CD4-positive, alpha-beta T cell (primary cell): ENCODE results near the gene CFAP299. TPM values are rescaled to one million over a fixed set of nuclear protein-coding genes. Genes with fewer than 3 reads are reported as not detected.

Experiments used
- ATAC-seq: fragments of 200-7000 bp; cut with Tn5 transposase; one replicate; pipeline ENCODE4 v1.10.0; 2022; ENCODE audit warnings: mild to moderate bottlenecking; ENCODE audit not compliant: poor library complexity
- CTCF ChIA-PET: fragments of 350-600 bp; sonication (Branson Sonifier 250); formaldehyde crosslinking; loops from one replicate; lab custom pipeline; 2021; ENCODE audit warnings: antibody characterized with exemption, inconsistent platforms; lab: Charles Lee
- POLR2A ChIA-PET: fragments of 350-600 bp; sonication (Branson Sonifier 250); formaldehyde crosslinking; loops from one replicate; lab custom pipeline; 2021; ENCODE audit warnings: antibody characterized with exemption, inconsistent platforms; lab: Charles Lee
- DNase-seq, 14 experiments: peaks; one replicate each; pipeline ENCODE4 v3.0.0-alpha.2; 2013 to 2020; ENCODE audit warnings: mixed read lengths in 2 of 14
- H3K27ac ChIP-seq, 2 donors: one replicate each; pipeline versions ENCODE4 v1.5.1 to v1.7.0; 2013; ENCODE audit warnings: low read length in 2 of 2, low read depth in 1 of 2, mild to moderate bottlenecking in 1 of 2
- H3K27me3 ChIP-seq, 2 experiments: 1 replicate in 1 of 2; 2 replicates in 1 of 2; pipeline versions ENCODE4 v1.6.1 to v1.7.0; 2013; ENCODE audit warnings: low read length in 2 of 2, control low read depth in 1 of 2, mild to moderate bottlenecking in 1 of 2, moderate library complexity in 1 of 2; ENCODE audit not compliant: insufficient read depth in 2 of 2, control insufficient read depth in 1 of 2
- H3K36me3 ChIP-seq: one replicate; pipeline ENCODE4 v1.6.1; 2013; ENCODE audit warnings: low read length, control low read depth; ENCODE audit not compliant: insufficient read depth
- H3K4me1 ChIP-seq: one replicate; pipeline ENCODE4 v1.6.1; 2013; ENCODE audit warnings: low read length, control low read depth; ENCODE audit not compliant: insufficient read depth
- H3K4me3 ChIP-seq: one replicate; pipeline ENCODE4 v1.5.1; 2013; ENCODE audit warnings: mild to moderate bottlenecking, low read length, moderate library complexity
- H3K9me3 ChIP-seq, 2 experiments: 1 replicate in 1 of 2; 2 replicates in 1 of 2; pipeline versions ENCODE4 v1.6.1 to v1.7.0; 2013; ENCODE audit warnings: low read length in 2 of 2, mild to moderate bottlenecking in 2 of 2, control low read depth in 1 of 2, moderate library complexity in 1 of 2; ENCODE audit not compliant: control insufficient read depth in 1 of 2, insufficient read depth in 1 of 2
- H3K27ac Mint-ChIP-seq: one replicate; pipeline ENCODE4 v1.8.0; 2020; ENCODE audit warnings: mixed read lengths
- H3K27me3 Mint-ChIP-seq: one replicate; pipeline ENCODE4 v1.8.0; 2021; ENCODE audit warnings: mixed read lengths
- H3K36me3 Mint-ChIP-seq: one replicate; pipeline ENCODE4 v1.8.0; 2021; ENCODE audit warnings: low read depth, mixed read lengths
- H3K4me1 Mint-ChIP-seq: one replicate; pipeline ENCODE4 v1.8.0; 2021; ENCODE audit warnings: low read depth, mixed read lengths
- H3K4me3 Mint-ChIP-seq: one replicate; pipeline ENCODE4 v1.8.0; 2020; ENCODE audit warnings: mild to moderate bottlenecking, mixed read lengths
- H3K9me3 Mint-ChIP-seq: one replicate; pipeline ENCODE4 v1.8.0; 2020; ENCODE audit warnings: mixed read lengths
- CTCF ChIP-seq: fragments of 200-600 bp; IDR thresholded peaks from one replicate; pipeline ENCODE4 v1.8.0; 2022; ENCODE audit warnings: antibody characterized with exemption, mild to moderate bottlenecking
- intact Hi-C, 2 experiments: fragments of 100-400 bp; cut with DNase I in 1 of 2; cut with micrococcal nuclease in 1 of 2; formaldehyde crosslinking; loops; one replicate each; pipeline versions ENCODE4 v1.15.1 to v1.9.0; 2023 to 2025; cut with DNase I, micrococcal nuclease
- total RNA-seq, 174 experiments: library from RNA in 2 of 174; stranded (reverse) in 2 of 174; gene quantifications; one replicate each; pipeline ENCODE4 v1.2.3 and lab custom pipeline; 2021 to 2026

Gene CFAP299
- total RNA-seq, 2 experiments from 2014 or later = not detected

GRCh38 chr4:80587871-80588385, 252.4 kb downstream of the CFAP299 start:
- H3K4me1 ChIP-seq = no peaks in the 10 kb centered on the region
- H3K27me3 ChIP-seq = no peaks in the 10 kb centered on the region
- H3K27ac ChIP-seq = no peak overlapping the region
- H3K36me3 ChIP-seq = no peaks in the 10 kb centered on the region
- no peak for TF ChIP-seq CTCF
- H3K4me3 ChIP-seq = no peak overlapping the region
- DNase-seq (no peak), ATAC-seq (no peak)
- ChIA-PET CTCF (interaction anchor here (1.3 kb wide), 2 partner anchors 8 to 14 kb away, joined by 3 to 4 read pairs; no protein-coding TSS in a partner anchor), POLR2A (interaction anchor here (0.6 kb wide), 2 partner anchors 219 to 364 kb away, joined by 3 read pairs; no protein-coding TSS in a partner anchor)
- intact Hi-C loops = no loop called here
- H3K27ac Mint-ChIP-seq = no peak overlapping the region
- no peak overlapping the region for H3K4me3 Mint-ChIP-seq
- no peaks in the 10 kb centered on the region for H3K27me3 Mint-ChIP-seq
- no peaks in the 10 kb centered on the region for H3K9me3 ChIP-seq
- peaks cover 2% of the 10 kb centered on the region for H3K9me3 Mint-ChIP-seq
- no peaks in the 10 kb centered on the region for H3K36me3 Mint-ChIP-seq
- H3K4me1 Mint-ChIP-seq = peaks cover 6% of the 10 kb centered on the region

- ChIA-PET CTCF (interaction anchor here (1.0 kb wide), 1 partner anchor 74 kb away, joined by 3 read pairs; no protein-coding TSS in a partner anchor), POLR2A (no interaction called here)
- Mint-ChIP-seq H3K4me3 (no peak overlapping the region), H3K4me1 (peaks cover 3% of the 10 kb centered on the region), H3K27me3 (no peaks in the 10 kb centered on the region), H3K9me3 (peaks cover 2% of the 10 kb centered on the region), H3K36me3 (no peaks in the 10 kb centered on the region), H3K27ac (no peak overlapping the region)
- Histone ChIP-seq H3K27me3 (no peaks in the 10 kb centered on the region), H3K27ac (no peak overlapping the region), H3K36me3 (no peaks in the 10 kb centered on the region), H3K4me3 (no peak overlapping the region), H3K4me1 (no peaks in the 10 kb centered on the region), H3K9me3 (no peaks in the 10 kb centered on the region)
- intact Hi-C loops = no loop called here
- ATAC-seq (no peak), DNase-seq (no peak)
- TF ChIP-seq CTCF = no peak
Measured at GRCh38 chr4:80592950-80593349, 257.4 kb downstream of the CFAP299 start.

GRCh38 chr4:80594701-80595100, 259.2 kb downstream of the CFAP299 start:
- POLR2A ChIA-PET = no interaction called here
- H3K27ac ChIP-seq = no peak overlapping the region
- ATAC-seq (no peak), DNase-seq (no peak)
- Mint-ChIP-seq H3K27ac (no peak overlapping the region), H3K4me3 (no peak overlapping the region), H3K9me3 (peaks cover 2% of the 10 kb centered on the region), H3K4me1 (no peaks in the 10 kb centered on the region), H3K36me3 (no peaks in the 10 kb centered on the region), H3K27me3 (no peaks in the 10 kb centered on the region)
- TF ChIP-seq CTCF = no peak
- H3K4me3 ChIP-seq = no peak overlapping the region
- H3K27me3 ChIP-seq = no peaks in the 10 kb centered on the region
- H3K9me3 ChIP-seq = no peaks in the 10 kb centered on the region
- no peaks in the 10 kb centered on the region for H3K4me1 ChIP-seq
- H3K36me3 ChIP-seq = no peaks in the 10 kb centered on the region
- intact Hi-C loops = no loop called here
- CTCF ChIA-PET = no interaction called here
